Fibroblast of skin of abdomen (primary cell): ENCODE data around the gene UBC.

Source experiments
- DNase-seq: peaks from one replicate; pipeline ENCODE4 v3.0.0-alpha.2; 2013

The UBC gene

GRCh38 chr12:124863416-124864325 is 50.8 kb downstream of the UBC start, which contains the start of gene SCARB1:
TSS of gene SCARB1 (minus strand) at chr12:124863864. CDS start at chr12:124863720, 144 bp downstream.
- DNase-seq: peak; percentile 84

GRCh38 chr12:124862768-124863415 is 51.6 kb downstream of the UBC start:
- no peak for DNase-seq

- no peak for DNase-seq
These were observed 52.4 kb downstream of the UBC start for GRCh38 chr12:124861898-124862676.
